ENCODE data around the gene FAM167B. TPM values are rescaled to one million over a fixed set of nuclear protein-coding genes. Genes with fewer than 3 reads are reported as not detected.

FAM167B gene
- total RNA-seq, 2 experiments from 2014 or later: 1.6 to 1.8 TPM

DNA sequence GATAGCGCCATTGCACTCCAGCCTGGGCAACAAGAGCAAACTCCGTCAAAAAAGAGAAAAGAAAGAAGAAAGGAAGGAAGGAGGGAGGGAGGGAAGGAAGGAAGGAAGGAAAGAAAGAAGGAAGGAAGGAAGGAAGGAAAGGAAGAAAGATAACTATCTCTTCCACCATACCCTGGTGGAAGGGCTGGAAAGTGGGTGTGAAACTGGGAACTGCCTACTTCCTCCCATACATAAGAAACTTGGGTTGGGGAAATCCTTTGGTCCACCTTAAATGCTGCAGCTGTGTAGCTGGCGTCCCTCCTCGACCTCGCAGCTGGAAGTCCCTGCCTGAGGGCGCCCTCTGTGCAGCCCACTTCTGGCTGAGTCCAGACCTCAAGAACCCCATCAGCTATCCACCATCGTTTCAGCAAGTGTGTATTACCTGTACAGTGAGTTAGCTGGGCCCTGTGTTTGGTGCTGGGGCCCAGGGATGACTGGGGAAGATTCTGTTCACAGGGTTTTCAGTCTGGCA lies 4.6 kb upstream of the FAM167B start:
- TF ChIP-seq CTCF (conservative IDR thresholded peaks at IDR 0.05; ENCODE audit: low read length) (no peak), EZH2phosphoT487 (IDR thresholded peaks at IDR 0.05; ENCODE audit: borderline replicate concordance, low read depth, low read length) (no peak)
- Histone ChIP-seq H3K4me3 (ENCODE audit: low read depth, low read length, poor library complexity, severe bottlenecking) (no peak overlapping the region), H3K9me3 (ENCODE audit: low read length) (no peaks in the 10 kb centered on the region), H3K27ac (ENCODE audit: low read depth, low read length, poor library complexity, severe bottlenecking) (no peak overlapping the region), H2AFZ (ENCODE audit: low read length) (no peak overlapping the region), H3K4me2 (ENCODE audit: low read length) (no peak overlapping the region), H3K9me2 (ENCODE audit: insufficient read depth, low read length) (no peaks in the 10 kb centered on the region), H4K20me1 (ENCODE audit: insufficient read depth, low read length) (no peaks in the 10 kb centered on the region), H3K4me1 (ENCODE audit: insufficient read depth, low read length, poor library complexity, severe bottlenecking) (peaks cover 57% of the 10 kb centered on the region), H3K79me2 (ENCODE audit: insufficient read depth, low read depth, low read length) (no peaks in the 10 kb centered on the region), H3K36me3 (ENCODE audit: insufficient read depth, low read length) (no peaks in the 10 kb centered on the region)
- intact Hi-C loops (cut with micrococcal nuclease; ENCODE audit: unreplicated experiment): no loop called here
- no TSS peak for BruUV-seq (replicated peaks)
- no peak for DNase-seq (ENCODE audit: low spot score)
- ChIA-PET CTCF (ENCODE audit: unreplicated experiment) (no interaction called here), POLR2A (interaction anchor here (0.8 to 1.3 kb wide), 5 partner anchors 10 to 75 kb away, joined by 3 to 8 read pairs (median 3); partner anchors contain the start of gene HDAC1)

- DNase-seq (ENCODE audit: low spot score): no peak
- peak overlapping the region; percentile 83 for H3K4me2 ChIP-seq (ENCODE audit: low read length)
- peaks cover 10% of the 10 kb centered on the region; the same call in 1 of the 2 replicates for H3K79me2 ChIP-seq (ENCODE audit: insufficient read depth, low read depth, low read length)
- no TSS peak for BruUV-seq (replicated peaks)
- H2AFZ ChIP-seq (ENCODE audit: low read length): no peak overlapping the region; the same call in 1 of the 2 replicates
- peaks cover 75% of the 10 kb centered on the region for H3K4me1 ChIP-seq (ENCODE audit: insufficient read depth, low read length, poor library complexity, severe bottlenecking)
- no peaks in the 10 kb centered on the region for H4K20me1 ChIP-seq (ENCODE audit: insufficient read depth, low read length)
- no peaks in the 10 kb centered on the region for H3K9me2 ChIP-seq (ENCODE audit: insufficient read depth, low read length)
- intact Hi-C loops (cut with micrococcal nuclease; ENCODE audit: unreplicated experiment): no loop called here
- H3K27ac ChIP-seq (ENCODE audit: low read depth, low read length, poor library complexity, severe bottlenecking): peak overlapping the region; percentile 99
- no peaks in the 10 kb centered on the region for H3K9me3 ChIP-seq (ENCODE audit: low read length)
- H3K4me3 ChIP-seq (ENCODE audit: low read depth, low read length, poor library complexity, severe bottlenecking): peak overlapping the region; percentile 43
- no peak for TF ChIP-seq CTCF (conservative IDR thresholded peaks at IDR 0.05; ENCODE audit: low read length)
- TF ChIP-seq EZH2phosphoT487 (IDR thresholded peaks at IDR 0.05; ENCODE audit: borderline replicate concordance, low read depth, low read length): no peak
- ChIA-PET POLR2A (interaction anchor here (6.2 to 9.6 kb wide), 2 partner anchors 12 to 42 kb away, joined by 70 to 79 read pairs; partner anchors contain the start of gene HDAC1), CTCF (ENCODE audit: unreplicated experiment) (interaction anchor here (0.8 kb wide), 1 partner anchor 70 kb away, joined by 4 read pairs; no protein-coding TSS in a partner anchor)
- no peaks in the 10 kb centered on the region for H3K36me3 ChIP-seq (ENCODE audit: insufficient read depth, low read length)
Measured at GRCh38 chr1:32247452-32247851, 430 bp downstream of the FAM167B start.
